Adrenal gland (tissue), 12 donors: ENCODE results near the gene PCSK1. TPM values are rescaled to one million over a fixed set of nuclear protein-coding genes. Genes with fewer than 3 reads are reported as not detected.

Experiments used
- DNase-seq, 7 donors: peaks; one replicate each; pipeline ENCODE4 v3.0.0-alpha.2; 2019 to 2020
- H3K27ac ChIP-seq, 5 donors: fragments of 200-600 bp; sonication (generic) in 4 of 5; 1 replicate in 3 of 5; 2 replicates in 2 of 5; pipeline versions ENCODE4 v1.5.1 to v1.8.0; 2016 to 2020; ENCODE audit warnings: mild to moderate bottlenecking in 1 of 5
- H3K27me3 ChIP-seq: fragments of 200-600 bp; 2 replicates; pipeline ENCODE4 v1.8.0; 2021
- H3K36me3 ChIP-seq, 2 donors: fragments of 200-600 bp; replicated peaks in 1 of 2; 1 replicate in 1 of 2; 2 replicates in 1 of 2; pipeline versions ENCODE4 v1.5.1 to v1.8.0; 2018 to 2022
- H3K4me1 ChIP-seq, 2 donors: fragments of 200-600 bp; replicated peaks in 1 of 2; 1 replicate in 1 of 2; 2 replicates in 1 of 2; pipeline versions ENCODE4 v1.5.1 to v1.8.0; 2018 to 2021
- H3K4me3 ChIP-seq, 4 donors: fragments of 200-600 bp; sonication (generic) in 3 of 4; one replicate each; pipeline ENCODE4 v1.5.1; 2016 to 2018
- H3K9me3 ChIP-seq, 3 donors: fragments of 200-600 bp; sonication (generic) in 1 of 3; replicated peaks in 1 of 3; 1 replicate in 2 of 3; 2 replicates in 1 of 3; pipeline versions ENCODE4 v1.5.1 to v1.8.0; 2016 to 2021
- CTCF ChIP-seq, 6 experiments: fragments of 450-650 bp in 4 of 6; fragments of 200-600 bp in 2 of 6; sonication (generic) in 1 of 6; IDR thresholded peaks; 1 replicate in 5 of 6; 2 replicates in 1 of 6; pipeline versions ENCODE4 v1.5.1 to v1.8.0; 2016 to 2021; ENCODE audit warnings: antibody characterized with exemption in 6 of 6, mild to moderate bottlenecking in 2 of 6, moderate library complexity in 1 of 6
- POLR2A ChIP-seq, 2 donors: fragments of 450-650 bp; IDR thresholded peaks; one replicate each; pipeline ENCODE4 v1.6.1; 2017; ENCODE audit warnings: antibody characterized with exemption in 2 of 2, mild to moderate bottlenecking in 2 of 2, moderate library complexity in 1 of 2
- whole genome bisulfite sequencing, 4 donors: extraction: QIAGEN DNeasy Blood & Tissue Kit in 2 of 4; methylation state at CpG; one replicate each; pipeline versions ENCODE4 v1.1.5 to v1.1.7; 2013 to 2017; 5-methylcytosine and 5-hydroxymethylcytosine counted together
- intact Hi-C, 2 donors: fragments of 100-400 bp; cut with DNase I; formaldehyde crosslinking; loops; one replicate each; pipeline versions ENCODE4 v1.14.1 to v1.15.0; 2022 to 2023
- polyA plus RNA-seq, 3 donors: library from polyadenylated mRNA; stranded (reverse); fragments of 200-250 nt in 2 of 3; fragments of 350-450 nt in 1 of 3; fragmentation: Illumina TruSeq in 1 of 3; extraction: RNeasy Lipid Tissue Mini Kit (QIAGEN cat#74804) in 1 of 3; gene quantifications; one replicate each; pipeline ENCODE4 v1.2.3, GENCODE V29; 2013 to 2014
- total RNA-seq, 9 donors: library from RNA; depleted of rRNA in 4 of 9; stranded (reverse); fragments of >200 nt in 4 of 9; fragments of 120-200 nt in 1 of 9; fragmentation: NEBNext Ultra II Directional in 1 of 9; extraction: Animal tissue kit (Norgen Biotek cat#: 25700) in 1 of 9; gene quantifications; one replicate each; pipeline versions ENCODE4 v1.1.0 to v1.2.4, GENCODE V29; 2013 to 2023
- donor health status: healthy with polysubstance abuse.
- donor health status: Bipolar disorder and iron deficiency.
- donor health status: DM: yes; HTN: yes; CAD: no.
- donor health status: DM: no; HTN: no; CAD: no.
- donor health status: DM: no; HTN: no; CAD: no.
- donor health status: DM: yes; HTN: yes; CAD: no.

The PCSK1 gene
- total and polyA plus RNA-seq, 12 donors = 0.39 to 8.4 (median 1.5) TPM

GRCh38 chr5:96455789-96456188, 22.7 kb upstream of the PCSK1 start:
- TF ChIP-seq POLR2A (IDR thresholded peaks at IDR 0.05) (no peak), CTCF (IDR thresholded peaks at IDR 0.05) (no peak)
- Histone ChIP-seq H3K27ac (no peak overlapping the region), H3K4me1 (no peaks in the 10 kb centered on the region), H3K27me3 (no peaks in the 10 kb centered on the region), H3K4me3 (no peak overlapping the region), H3K36me3 (no peaks in the 10 kb centered on the region), H3K9me3 (no peaks in the 10 kb centered on the region)
- no peak for DNase-seq
- 64 to 75% (median 72%) methylated on average over 4 of the region's 4 CpGs for WGBS, 4 donors
- intact Hi-C loops = no loop called here

GRCh38 chr5:96453394-96453793, 20.3 kb upstream of the PCSK1 start:
- Histone ChIP-seq H3K27ac (no peak overlapping the region), H3K36me3 (no peaks in the 10 kb centered on the region), H3K4me1 (no peaks in the 10 kb centered on the region), H3K4me3 (no peak overlapping the region), H3K9me3 (no peaks in the 10 kb centered on the region), H3K27me3 (no peaks in the 10 kb centered on the region)
- no peak for DNase-seq
- WGBS, 4 donors = 63 to 76% (median 70%) methylated on average over 3 of the region's 3 CpGs
- intact Hi-C loops = no loop called here
- TF ChIP-seq POLR2A (IDR thresholded peaks at IDR 0.05) (no peak), CTCF (IDR thresholded peaks at IDR 0.05) (no peak)

- Histone ChIP-seq H3K9me3 (no peaks in the 10 kb centered on the region), H3K4me1 (no peaks in the 10 kb centered on the region), H3K4me3 (no peak overlapping the region), H3K36me3 (no peaks in the 10 kb centered on the region), H3K27ac (no peak overlapping the region), H3K27me3 (no peaks in the 10 kb centered on the region)
- no peak for TF ChIP-seq CTCF (IDR thresholded peaks at IDR 0.05)
- no peak for TF ChIP-seq POLR2A (IDR thresholded peaks at IDR 0.05)
- intact Hi-C loops = no loop called here
- 29 to 41% (median 36%) methylated on average over 1 of the region's 1 CpG for WGBS, 4 donors
- no peak for DNase-seq
Measured at GRCh38 chr5:96447949-96448348, 14.9 kb upstream of the PCSK1 start.

- Histone ChIP-seq H3K36me3 (no peaks in the 10 kb centered on the region), H3K4me3 (no peak overlapping the region), H3K27me3 (peaks cover 8% of the 10 kb centered on the region), H3K9me3 (no peaks in the 10 kb centered on the region), H3K27ac (no peak overlapping the region), H3K4me1 (no peaks in the 10 kb centered on the region)
- intact Hi-C loops = no loop called here
- no peak for DNase-seq
- WGBS, 4 donors = 58 to 72% (median 61%) methylated on average over 2 of the region's 2 CpGs
- no peak for TF ChIP-seq POLR2A (IDR thresholded peaks at IDR 0.05)
- TF ChIP-seq CTCF (IDR thresholded peaks at IDR 0.05) = no peak
Measured at GRCh38 chr5:96440185-96440538, 7.1 kb upstream of the PCSK1 start.
